MCF 10A (cell line): Measurements from ENCODE around the gene CCDC88C. TPM values are rescaled to one million over a fixed set of nuclear protein-coding genes. Genes with fewer than 3 reads are reported as not detected.

Source experiments
- BruUV-seq: library from RNA; stranded (reverse); fragments of 400-500 nt; replicated peaks from 2 replicates; lab custom pipeline; 2021; lab: Mats Ljungman, UMichigan
- CTCF ChIA-PET: fragments of 300-600 bp; sonication (Branson Sonifier 250); formaldehyde crosslinking; extraction: SDS; loops from one replicate; lab custom pipeline; 2021; ENCODE audit warnings: antibody characterized with exemption, inconsistent platforms; lab: Yijun Ruan, JAX
- POLR2A ChIA-PET: fragments of 300-600, 350-650 bp; sonication (Branson Sonifier 250); formaldehyde crosslinking; extraction: SDS; loops from one replicate; lab custom pipeline; 2020; ENCODE audit warnings: antibody characterized with exemption, inconsistent platforms; lab: Yijun Ruan, JAX
- DNase-seq: peaks from one replicate; pipeline ENCODE4 v3.0.0-alpha.2; 2018; ENCODE audit not compliant: unreplicated experiment
- H3K27ac Mint-ChIP-seq: one replicate; pipeline ENCODE4 v1.8.0; 2022; ENCODE audit warnings: mild to moderate bottlenecking, low read depth, mixed read lengths; ENCODE audit not compliant: unreplicated experiment
- H3K27me3 Mint-ChIP-seq: one replicate; pipeline ENCODE4 v1.8.0; 2022; ENCODE audit warnings: mixed read lengths; ENCODE audit not compliant: insufficient read depth, unreplicated experiment
- H3K36me3 Mint-ChIP-seq: one replicate; pipeline ENCODE4 v1.8.0; 2022; ENCODE audit warnings: mild to moderate bottlenecking, moderate library complexity, mixed read lengths; ENCODE audit not compliant: insufficient read depth, unreplicated experiment
- H3K4me1 Mint-ChIP-seq: one replicate; pipeline ENCODE4 v1.8.0; 2022; ENCODE audit warnings: mixed read lengths; ENCODE audit not compliant: insufficient read depth, unreplicated experiment
- H3K4me3 Mint-ChIP-seq: one replicate; pipeline ENCODE4 v1.8.0; 2022; ENCODE audit warnings: mild to moderate bottlenecking, moderate library complexity, mixed read lengths; ENCODE audit not compliant: unreplicated experiment
- H3K9me3 Mint-ChIP-seq: one replicate; pipeline ENCODE4 v1.8.0; 2022; ENCODE audit warnings: mixed read lengths; ENCODE audit not compliant: unreplicated experiment
- CTCF ChIP-seq: fragments of 200-600 bp; IDR thresholded peaks from one replicate; pipeline ENCODE4 v1.8.0; 2022; ENCODE audit warnings: antibody characterized with exemption, mild to moderate bottlenecking; ENCODE audit not compliant: unreplicated experiment
- intact Hi-C: fragments of 100-400 bp; cut with micrococcal nuclease; formaldehyde crosslinking; loops from 2 replicates; pipeline ENCODE4 v1.14.1; 2022
- total RNA-seq: library from RNA; stranded (reverse); gene quantifications from 2 replicates; pipeline ENCODE4 v1.2.3, GENCODE V29; 2022

The CCDC88C gene
- total RNA-seq, 1 experiment from 2014 or later = 19.7 TPM

- DNase-seq = no peak
- H3K9me3 Mint-ChIP-seq = no peaks in the 10 kb centered on the region
- no peak overlapping the region for H3K4me3 Mint-ChIP-seq
- peaks cover 13% of the 10 kb centered on the region for H3K36me3 Mint-ChIP-seq
- no peak for TF ChIP-seq CTCF
- POLR2A ChIA-PET = interaction anchor here (1.1 kb wide), 1 partner anchor 90 kb away, joined by 3 read pairs; the partner anchor contains the start of gene CCDC88C
- intact Hi-C loops = no loop called here
- H3K27me3 Mint-ChIP-seq = no peaks in the 10 kb centered on the region
- no peak overlapping the region for H3K27ac Mint-ChIP-seq
- no TSS peak for BruUV-seq
- CTCF ChIA-PET = interaction anchor here (0.9 to 15.9 kb wide), 2 partner anchors 10 to 91 kb away, joined by 4 to 276 read pairs; partner anchors contain the start of gene CCDC88C
- H3K4me1 Mint-ChIP-seq = peaks cover 9% of the 10 kb centered on the region
These were observed 90.4 kb downstream of the CCDC88C start for GRCh38 chr14:91327250-91327595.

GRCh38 chr14:91326514-91327249 is 90.9 kb downstream of the CCDC88C start:
- Mint-ChIP-seq H3K4me1 (peaks cover 5% of the 10 kb centered on the region), H3K4me3 (no peak overlapping the region), H3K27ac (no peak overlapping the region), H3K36me3 (peaks cover 15% of the 10 kb centered on the region), H3K9me3 (no peaks in the 10 kb centered on the region), H3K27me3 (no peaks in the 10 kb centered on the region)
- CTCF ChIA-PET = interaction anchor here (0.6 to 15.9 kb wide), 4 partner anchors 9 to 98 kb away, joined by 3 to 276 read pairs (median 4); partner anchors contain the start of gene CCDC88C
- POLR2A ChIA-PET = interaction anchor here (1.1 to 2.1 kb wide), 2 partner anchors 89 to 91 kb away, joined by 3 to 6 read pairs; partner anchors contain the start of gene CCDC88C
- no peak for TF ChIP-seq CTCF
- no peak for DNase-seq
- intact Hi-C loops = no loop called here
- no TSS peak for BruUV-seq

- Mint-ChIP-seq H3K36me3 (peaks cover 21% of the 10 kb centered on the region), H3K27me3 (no peaks in the 10 kb centered on the region), H3K4me1 (peaks cover 5% of the 10 kb centered on the region), H3K9me3 (no peaks in the 10 kb centered on the region), H3K27ac (no peak overlapping the region), H3K4me3 (no peak overlapping the region)
- POLR2A ChIA-PET = interaction anchor here (1.1 to 2.5 kb wide), 4 partner anchors 13 to 93 kb away, joined by 3 to 22 read pairs (median 6); partner anchors contain the start of gene CCDC88C
- TF ChIP-seq CTCF = no peak
- intact Hi-C loops = loop anchor here (5.0 kb wide), 1 partner anchor 37 kb away; no protein-coding TSS in a partner anchor
- DNase-seq = no peak
- BruUV-seq = no TSS peak
- CTCF ChIA-PET = interaction anchor here (0.6 to 15.9 kb wide), 10 partner anchors 13 to 768 kb away, joined by 3 to 276 read pairs (median 10); partner anchors contain the start of gene CCDC88C
These were observed 92.7 kb downstream of the CCDC88C start for GRCh38 chr14:91324606-91325575.
